Osteoblast (primary cell): Measurements from ENCODE around the gene SLC6A17. TPM values are rescaled to one million over a fixed set of nuclear protein-coding genes. Genes with fewer than 3 reads are reported as not detected.

Experiments
- DNase-seq: peaks from one replicate; pipeline ENCODE4 v3.0.0; 2011; ENCODE audit warnings: low spot score, mixed read lengths; ENCODE audit not compliant: insufficient read length; ENCODE audit errors: missing footprints
- H2AFZ ChIP-seq: 2 replicates; pipeline ENCODE4 v1.6.0; 2011; ENCODE audit warnings: mild to moderate bottlenecking, low read length
- H3K27ac ChIP-seq: 2 replicates; pipeline ENCODE4 v1.5.1; 2011; ENCODE audit warnings: mild to moderate bottlenecking, low read depth, low read length, moderate library complexity
- H3K27me3 ChIP-seq: 2 replicates; pipeline ENCODE4 v1.6.0; 2012; ENCODE audit warnings: mild to moderate bottlenecking, control low read depth, inconsistent platforms, low read length, moderate library complexity; ENCODE audit not compliant: insufficient read depth
- H3K36me3 ChIP-seq: 2 replicates; pipeline ENCODE4 v1.5.1; 2011; ENCODE audit warnings: mild to moderate bottlenecking, low read length, control low read depth, moderate library complexity; ENCODE audit not compliant: insufficient read depth
- H3K4me1 ChIP-seq: 2 replicates; pipeline ENCODE4 v1.5.1; 2011; ENCODE audit warnings: mild to moderate bottlenecking, low read length, control low read depth, moderate library complexity; ENCODE audit not compliant: insufficient read depth
- H3K4me2 ChIP-seq: 2 replicates; pipeline ENCODE4 v1.6.0; 2011; ENCODE audit warnings: mild to moderate bottlenecking, low read length; ENCODE audit not compliant: insufficient read depth
- H3K4me3 ChIP-seq: fragments of 200-600 bp; sonication (generic); 3 replicates; pipeline ENCODE4 v1.5.1; 2012; ENCODE audit warnings: mild to moderate bottlenecking, low read length, inconsistent platforms; ENCODE audit not compliant: insufficient read depth
- H3K79me2 ChIP-seq: 2 replicates; pipeline ENCODE4 v1.6.0; 2012; ENCODE audit warnings: mild to moderate bottlenecking, low read length, control low read depth, inconsistent platforms; ENCODE audit not compliant: insufficient read depth
- H3K9me3 ChIP-seq: 2 replicates; pipeline ENCODE4 v1.5.1; 2011; ENCODE audit warnings: low read depth, low read length, control low read depth
- H4K20me1 ChIP-seq: 2 replicates; pipeline ENCODE4 v1.6.0; 2012; ENCODE audit warnings: mild to moderate bottlenecking, low read length, control low read depth; ENCODE audit not compliant: insufficient read depth
- total RNA-seq: library from RNA; depleted of rRNA; stranded (reverse); fragments of >200 nt; gene quantifications from 2 replicates; pipeline ENCODE4 v1.2.3, GENCODE V29; 2012
- TF ChIP-seq, protein P1 (sequence below): IDR thresholded peaks from 2 replicates; pipeline ENCODE4 v1.5.1; 2011; ENCODE audit warnings: mild to moderate bottlenecking, low read depth, low read length, moderate library complexity; ENCODE audit errors: extremely low read depth

The SLC6A17 gene
- total RNA-seq, 1 donor = under 0.01 TPM

DNA sequence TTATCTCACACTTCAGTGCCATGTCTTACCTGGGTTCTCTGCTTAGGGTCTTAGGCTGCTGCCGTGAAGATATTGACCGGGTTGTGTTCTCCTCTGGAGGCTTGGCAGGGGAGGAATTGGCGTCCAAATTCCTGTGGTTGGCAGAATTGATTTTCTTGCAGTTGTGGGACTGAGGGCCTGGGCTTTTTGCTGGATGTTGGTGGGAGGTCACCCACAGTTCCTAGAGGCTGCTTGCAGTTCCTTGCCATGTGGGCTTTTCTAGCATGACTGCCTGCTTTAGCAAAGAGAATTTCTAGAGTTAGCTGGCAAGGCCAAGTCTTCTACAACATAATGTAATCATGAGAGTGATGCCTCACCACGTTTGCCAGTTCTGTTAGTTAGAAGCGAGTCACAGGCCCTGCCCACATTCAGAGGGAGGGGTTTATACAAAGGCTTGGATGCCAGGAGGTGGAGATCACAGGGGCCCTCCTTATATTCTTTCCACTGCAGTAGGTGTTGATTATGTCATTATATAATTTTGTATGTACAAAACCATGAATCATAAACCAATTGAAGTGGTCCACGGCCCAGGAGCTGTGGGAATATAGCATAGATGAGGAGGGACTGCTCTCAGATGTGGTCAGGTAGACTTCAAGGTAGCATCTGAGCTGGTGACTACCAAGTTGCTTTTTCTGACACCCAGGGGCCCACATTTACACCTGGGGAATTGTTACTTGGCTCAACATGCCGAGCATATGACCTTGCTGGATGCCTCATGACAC is 31.5 kb upstream of the SLC6A17 start:
- no peak overlapping the region for H3K27ac ChIP-seq
- no peak overlapping the region for H3K4me3 ChIP-seq
- H3K4me2 ChIP-seq = no peak overlapping the region
- H3K27me3 ChIP-seq = peaks cover 19% of the 10 kb centered on the region
- H3K9me3 ChIP-seq = no peaks in the 10 kb centered on the region
- H3K79me2 ChIP-seq = no peaks in the 10 kb centered on the region
- TF ChIP-seq, protein P1, sequence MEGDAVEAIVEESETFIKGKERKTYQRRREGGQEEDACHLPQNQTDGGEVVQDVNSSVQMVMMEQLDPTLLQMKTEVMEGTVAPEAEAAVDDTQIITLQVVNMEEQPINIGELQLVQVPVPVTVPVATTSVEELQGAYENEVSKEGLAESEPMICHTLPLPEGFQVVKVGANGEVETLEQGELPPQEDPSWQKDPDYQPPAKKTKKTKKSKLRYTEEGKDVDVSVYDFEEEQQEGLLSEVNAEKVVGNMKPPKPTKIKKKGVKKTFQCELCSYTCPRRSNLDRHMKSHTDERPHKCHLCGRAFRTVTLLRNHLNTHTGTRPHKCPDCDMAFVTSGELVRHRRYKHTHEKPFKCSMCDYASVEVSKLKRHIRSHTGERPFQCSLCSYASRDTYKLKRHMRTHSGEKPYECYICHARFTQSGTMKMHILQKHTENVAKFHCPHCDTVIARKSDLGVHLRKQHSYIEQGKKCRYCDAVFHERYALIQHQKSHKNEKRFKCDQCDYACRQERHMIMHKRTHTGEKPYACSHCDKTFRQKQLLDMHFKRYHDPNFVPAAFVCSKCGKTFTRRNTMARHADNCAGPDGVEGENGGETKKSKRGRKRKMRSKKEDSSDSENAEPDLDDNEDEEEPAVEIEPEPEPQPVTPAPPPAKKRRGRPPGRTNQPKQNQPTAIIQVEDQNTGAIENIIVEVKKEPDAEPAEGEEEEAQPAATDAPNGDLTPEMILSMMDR = no peak
- DNase-seq = peak; percentile 78
- no peaks in the 10 kb centered on the region for H3K36me3 ChIP-seq
- no peak overlapping the region for H2AFZ ChIP-seq
- no peaks in the 10 kb centered on the region for H4K20me1 ChIP-seq
- H3K4me1 ChIP-seq = peaks cover 8% of the 10 kb centered on the region

DNA sequence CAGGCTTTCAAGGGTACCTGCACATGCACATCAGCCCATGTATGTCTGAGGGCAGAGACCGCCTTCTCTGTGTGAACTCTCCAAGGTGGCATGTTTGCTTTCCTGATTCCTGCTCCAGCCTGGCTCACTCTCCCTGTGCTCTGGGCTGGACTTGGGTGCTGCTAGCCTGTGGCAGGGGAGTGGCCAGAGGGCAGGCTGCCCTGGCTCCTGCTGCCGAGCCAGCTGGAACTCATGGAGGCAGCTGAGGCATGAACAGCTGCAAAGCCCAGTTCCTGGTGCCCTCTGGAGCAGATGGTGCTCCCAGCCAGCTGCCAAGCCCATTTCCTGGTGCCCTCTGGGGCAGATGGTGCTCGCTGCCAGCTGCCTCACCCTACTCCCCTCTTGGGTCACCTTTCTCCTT is 30.5 kb upstream of the SLC6A17 start:
- no peak overlapping the region for H3K4me2 ChIP-seq
- no peaks in the 10 kb centered on the region for H3K9me3 ChIP-seq
- no peak overlapping the region for H3K27ac ChIP-seq
- TF ChIP-seq, protein P1 = no peak
- H3K27me3 ChIP-seq = peaks cover 10% of the 10 kb centered on the region
- peak; percentile 80 for DNase-seq
- H4K20me1 ChIP-seq = no peaks in the 10 kb centered on the region
- H3K4me3 ChIP-seq = no peak overlapping the region
- H3K4me1 ChIP-seq = peaks cover 8% of the 10 kb centered on the region
- H2AFZ ChIP-seq = no peak overlapping the region
- H3K36me3 ChIP-seq = no peaks in the 10 kb centered on the region
- H3K79me2 ChIP-seq = no peaks in the 10 kb centered on the region

DNA sequence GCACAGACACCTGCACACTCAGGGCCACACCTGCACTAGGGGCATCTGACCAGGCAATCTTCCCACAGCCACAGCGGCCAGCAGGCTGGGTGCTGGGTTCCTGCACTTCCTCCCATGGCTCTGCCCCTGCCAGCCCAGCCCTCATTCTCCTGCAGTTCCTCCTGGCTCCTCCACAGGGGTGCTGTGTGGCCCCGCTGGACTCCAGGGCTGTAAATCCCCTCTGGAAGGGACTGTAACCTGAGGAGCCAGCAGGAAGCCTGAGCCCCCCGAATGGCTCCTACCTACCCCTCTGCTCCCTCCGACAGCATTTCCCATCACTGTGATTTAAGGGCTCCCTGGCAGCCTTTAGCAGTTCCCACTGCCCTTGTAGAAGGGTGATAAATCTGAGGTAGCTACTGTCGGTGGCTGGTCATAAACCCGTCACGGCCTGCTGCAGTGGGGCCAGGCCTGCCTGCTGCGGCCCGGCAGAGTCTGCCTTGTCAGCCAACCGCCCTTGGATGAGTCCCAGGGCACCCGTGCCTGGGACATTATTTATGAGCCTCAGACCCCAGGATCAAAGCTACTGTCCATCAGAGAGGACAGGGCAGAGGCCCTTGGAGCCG is 29.2 kb upstream of the SLC6A17 start:
- no peaks in the 10 kb centered on the region for H3K79me2 ChIP-seq
- TF ChIP-seq, protein P1 = no peak
- H3K9me3 ChIP-seq = peaks cover under 1% of the 10 kb centered on the region
- no peaks in the 10 kb centered on the region for H4K20me1 ChIP-seq
- DNase-seq = no peak
- H3K36me3 ChIP-seq = no peaks in the 10 kb centered on the region
- no peak overlapping the region for H3K4me3 ChIP-seq
- H3K4me2 ChIP-seq = no peak overlapping the region
- no peak overlapping the region for H3K27ac ChIP-seq
- no peak overlapping the region for H2AFZ ChIP-seq
- H3K27me3 ChIP-seq = no peaks in the 10 kb centered on the region
- peaks cover 8% of the 10 kb centered on the region for H3K4me1 ChIP-seq

DNA sequence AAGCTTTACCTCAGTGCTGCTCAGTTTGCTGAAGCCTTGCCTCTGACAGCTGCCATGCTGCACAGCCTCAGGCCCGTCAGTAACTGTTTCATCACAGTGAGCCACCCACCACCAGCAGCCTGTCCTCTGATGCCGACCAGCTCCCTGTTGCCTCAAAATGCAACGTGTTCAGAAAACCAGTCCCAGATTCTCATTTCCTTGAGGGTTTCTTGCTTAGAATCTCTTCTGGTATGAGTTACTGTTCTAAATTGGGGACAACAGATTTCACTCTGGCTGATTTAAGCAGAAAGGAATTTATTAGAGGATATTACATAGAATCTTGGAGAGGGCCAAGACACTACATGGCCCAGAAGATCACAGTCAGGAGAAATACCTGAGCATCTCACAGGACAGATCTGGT is 27.1 kb upstream of the SLC6A17 start:
- Histone ChIP-seq H3K4me3 (no peak overlapping the region), H3K27ac (no peak overlapping the region), H3K27me3 (peaks cover 2% of the 10 kb centered on the region), H2AFZ (peak overlapping the region; percentile 50), H3K9me3 (peaks cover 4% of the 10 kb centered on the region), H3K4me1 (peaks cover 8% of the 10 kb centered on the region), H3K4me2 (peak overlapping the region; percentile 49), H4K20me1 (no peaks in the 10 kb centered on the region), H3K36me3 (no peaks in the 10 kb centered on the region), H3K79me2 (no peaks in the 10 kb centered on the region)
- peak; percentile 93 for DNase-seq
- TF ChIP-seq, protein P1 = no peak
